Effector memory CD4-positive, alpha-beta T cell (primary cell): ENCODE data around the gene SERTAD1.
"Not testable (repeated sequence)": the region's sequence is repeated elsewhere in the genome, so short reads cannot be mapped to it uniquely, and the experiment has no call there.

Experiments used
- DNase-seq, 3 donors: peaks; one replicate each; pipeline ENCODE4 v3.0.0-alpha.2; 2020
- H3K27ac ChIP-seq: 2 replicates; pipeline ENCODE4 v1.7.0; 2013; ENCODE audit warnings: mild to moderate bottlenecking, low read length, moderate library complexity; ENCODE audit not compliant: insufficient read depth, poor library complexity, severe bottlenecking
- H3K27me3 ChIP-seq: replicated peaks from 2 replicates; pipeline ENCODE4 v1.7.0; 2013; ENCODE audit warnings: mild to moderate bottlenecking, low read length; ENCODE audit not compliant: insufficient read depth, control insufficient read depth, poor library complexity, severe bottlenecking
- H3K36me3 ChIP-seq: 2 replicates; pipeline ENCODE4 v1.7.0; 2013; ENCODE audit warnings: mild to moderate bottlenecking, low read length, moderate library complexity; ENCODE audit not compliant: control insufficient read depth, insufficient read depth
- H3K4me1 ChIP-seq: 2 replicates; pipeline ENCODE4 v1.7.0; 2013; ENCODE audit warnings: low read length, mild to moderate bottlenecking; ENCODE audit not compliant: control insufficient read depth, insufficient read depth, poor library complexity, severe bottlenecking
- H3K4me3 ChIP-seq: 2 replicates; pipeline ENCODE4 v1.7.0; 2013; ENCODE audit warnings: low read length, low read depth, mild to moderate bottlenecking; ENCODE audit not compliant: insufficient read depth, poor library complexity, severe bottlenecking
- H3K9me3 ChIP-seq: 2 replicates; pipeline ENCODE4 v1.7.0; 2013; ENCODE audit warnings: mild to moderate bottlenecking, low read length, moderate library complexity; ENCODE audit not compliant: control insufficient read depth

Gene SERTAD1

GRCh38 chr19:40464059-40465024 lies 38.5 kb upstream of the SERTAD1 start:
- Histone ChIP-seq H3K4me1 (peaks cover 26% of the 10 kb centered on the region), H3K36me3 (no peaks in the 10 kb centered on the region), H3K9me3 (no peaks in the 10 kb centered on the region), H3K27ac (no peak overlapping the region), H3K27me3 (no peaks in the 10 kb centered on the region), H3K4me3 (no peak overlapping the region)
- DNase-seq: peak; percentile 37 to 57 (median 44)

GRCh38 chr19:40463587-40464037 lies 37.8 kb upstream of the SERTAD1 start:
- not testable (repeated sequence) for H3K27ac ChIP-seq, H3K27me3 ChIP-seq, H3K4me3 ChIP-seq, H3K36me3 ChIP-seq, H3K9me3 ChIP-seq, DNase-seq
- peaks cover 26% of the 10 kb centered on the region for H3K4me1 ChIP-seq

- Histone ChIP-seq H3K9me3 (no peaks in the 10 kb centered on the region), H3K4me3 (no peak overlapping the region), H3K27me3 (no peaks in the 10 kb centered on the region), H3K27ac (no peak overlapping the region), H3K4me1 (peaks cover 21% of the 10 kb centered on the region), H3K36me3 (no peaks in the 10 kb centered on the region)
- DNase-seq: no peak
These were observed 36.0 kb upstream of the SERTAD1 start for GRCh38 chr19:40461669-40462221.

GRCh38 chr19:40460185-40460584 lies 34.4 kb upstream of the SERTAD1 start:
- no peak for DNase-seq
- Histone ChIP-seq H3K27ac (no peak overlapping the region), H3K4me3 (no peak overlapping the region), H3K9me3 (no peaks in the 10 kb centered on the region), H3K4me1 (peaks cover 8% of the 10 kb centered on the region), H3K27me3 (no peaks in the 10 kb centered on the region), H3K36me3 (no peaks in the 10 kb centered on the region)

- Histone ChIP-seq H3K4me1 (no peaks in the 10 kb centered on the region), H3K27me3 (no peaks in the 10 kb centered on the region), H3K9me3 (no peaks in the 10 kb centered on the region), H3K36me3 (no peaks in the 10 kb centered on the region), H3K4me3 (no peak overlapping the region), H3K27ac (no peak overlapping the region)
- DNase-seq: no peak
These were observed 32.8 kb upstream of the SERTAD1 start for GRCh38 chr19:40458597-40458974.

GRCh38 chr19:40457953-40458596 lies 32.3 kb upstream of the SERTAD1 start:
- no peak overlapping the region for H3K4me3 ChIP-seq
- H3K36me3 ChIP-seq: no peaks in the 10 kb centered on the region
- H3K9me3 ChIP-seq: no peaks in the 10 kb centered on the region
- no peaks in the 10 kb centered on the region for H3K4me1 ChIP-seq
- H3K27me3 ChIP-seq: no peaks in the 10 kb centered on the region
- no peak for DNase-seq
- no peak overlapping the region for H3K27ac ChIP-seq

GRCh38 chr19:40457048-40457447 lies 31.3 kb upstream of the SERTAD1 start:
- H3K9me3 ChIP-seq: no peaks in the 10 kb centered on the region
- no peak overlapping the region for H3K4me3 ChIP-seq
- H3K36me3 ChIP-seq: no peaks in the 10 kb centered on the region
- no peaks in the 10 kb centered on the region for H3K4me1 ChIP-seq
- no peak overlapping the region for H3K27ac ChIP-seq
- no peak for DNase-seq
- H3K27me3 ChIP-seq: no peaks in the 10 kb centered on the region

GRCh38 chr19:40453943-40454342 lies 28.2 kb upstream of the SERTAD1 start:
- not testable (repeated sequence) for DNase-seq

GRCh38 chr19:40453151-40453735 lies 27.5 kb upstream of the SERTAD1 start:
- Histone ChIP-seq H3K4me1 (no peaks in the 10 kb centered on the region), H3K4me3 (no peak overlapping the region), H3K27me3 (no peaks in the 10 kb centered on the region), H3K36me3 (no peaks in the 10 kb centered on the region), H3K27ac (no peak overlapping the region), H3K9me3 (no peaks in the 10 kb centered on the region)
- no peak for DNase-seq

More at GRCh38 chr19:40453943-40454342, 28.2 kb upstream of the SERTAD1 start:
- not testable (repeated sequence) for H3K4me3 ChIP-seq, H3K9me3 ChIP-seq, H3K4me1 ChIP-seq, H3K36me3 ChIP-seq, H3K27ac ChIP-seq, H3K27me3 ChIP-seq
